Activated T-cell treated with anti-CD3 and anti-CD28 coated beads, Interleukin-2, amount 50 U/mL, for 72 hours (primary cell): ENCODE data around the gene OR8I2. TPM values are rescaled to one million over a fixed set of nuclear protein-coding genes. Genes with fewer than 3 reads are reported as not detected.

Experiments
- total RNA-seq, 2 donors: library from RNA; stranded (reverse); gene quantifications; one replicate each; pipeline ENCODE4 v1.2.3, GENCODE V29; 2022

Gene OR8I2
- total RNA-seq, 2 donors from 2014 or later, result not detected

Other genes with a start within 250 kb of the OR8I2 start
- gene TRIM51, start 210.0 kb upstream of the OR8I2 start, total RNA-seq, result not detected
- gene OR5W2, start 178.7 kb upstream of the OR8I2 start, total RNA-seq, result not detected
- gene OR5I1, start 156.9 kb upstream of the OR8I2 start, total RNA-seq, result not detected
- not detected for gene OR10AG1, start 123.4 kb upstream of the OR8I2 start, total RNA-seq
- gene OR5F1, start 98.7 kb upstream of the OR8I2 start, total RNA-seq, result not detected
- gene OR5AS1, start 65.7 kb upstream of the OR8I2 start, total RNA-seq, result not detected
- gene OR8H2, start 10.4 kb downstream of the OR8I2 start, total RNA-seq, result not detected
- gene OR8H3, start 29.1 kb downstream of the OR8I2 start, total RNA-seq, result not detected
- not detected for gene OR8J3, start 46.9 kb downstream of the OR8I2 start, total RNA-seq
- gene OR8K5, start 67.0 kb downstream of the OR8I2 start, total RNA-seq, result not detected
- not detected for gene OR5J2, start 83.3 kb downstream of the OR8I2 start, total RNA-seq
- gene OR5T2, start 140.9 kb downstream of the OR8I2 start, total RNA-seq, result not detected
- not detected for gene OR5T3, start 158.9 kb downstream of the OR8I2 start, total RNA-seq
- not detected for gene OR5T1, start 180.8 kb downstream of the OR8I2 start, total RNA-seq
- gene OR8H1, start 198.9 kb downstream of the OR8I2 start, total RNA-seq, result not detected
- not detected for gene OR8K3, start 221.8 kb downstream of the OR8I2 start, total RNA-seq